NCI-H1417 treated with DMSO at 0.1 percent for 48 hours (cell line): ENCODE data around the gene ZNF385B.

ENCODE experiments used
- DNase-seq: peaks from one replicate; lab custom pipeline; 2025; lab: John Stamatoyannopoulos, UW

Gene ZNF385B

GRCh38 chr2:179551539-179552045 lies 309.8 kb downstream of the ZNF385B start:
- DNase-seq: no peak

- no peak for DNase-seq
Measured at GRCh38 chr2:179550849-179551248, 310.6 kb downstream of the ZNF385B start.

GRCh38 chr2:179550214-179550613 lies 311.2 kb downstream of the ZNF385B start:
- DNase-seq: no peak

- no peak for DNase-seq
Measured at GRCh38 chr2:179546656-179547055, 314.8 kb downstream of the ZNF385B start.

GRCh38 chr2:179545024-179545423 lies 316.4 kb downstream of the ZNF385B start:
- DNase-seq: no peak

- no peak for DNase-seq
Measured at GRCh38 chr2:179543361-179543901, 318.0 kb downstream of the ZNF385B start.

GRCh38 chr2:179541586-179541985 lies 319.8 kb downstream of the ZNF385B start:
- DNase-seq: no peak

- no peak for DNase-seq
Measured at GRCh38 chr2:179539124-179539511, 322.3 kb downstream of the ZNF385B start.

- DNase-seq: no peak
Measured at GRCh38 chr2:179538406-179539123, 322.8 kb downstream of the ZNF385B start.

- DNase-seq: no peak
Measured at GRCh38 chr2:179536185-179536584, 325.2 kb downstream of the ZNF385B start.

- DNase-seq: no peak
Measured at GRCh38 chr2:179533875-179534274, 327.5 kb downstream of the ZNF385B start.

- no peak for DNase-seq
Measured at GRCh38 chr2:179532863-179533278, 328.5 kb downstream of the ZNF385B start.

- DNase-seq: no peak
Measured at GRCh38 chr2:179528576-179529069, 332.8 kb downstream of the ZNF385B start.

GRCh38 chr2:179525340-179525739 lies 336.1 kb downstream of the ZNF385B start:
- DNase-seq: no peak

- DNase-seq: no peak
Measured at GRCh38 chr2:179524809-179525339, 336.5 kb downstream of the ZNF385B start.

GRCh38 chr2:179521944-179522343 lies 339.5 kb downstream of the ZNF385B start:
- no peak for DNase-seq

GRCh38 chr2:179518830-179519229 lies 342.6 kb downstream of the ZNF385B start:
- no peak for DNase-seq

GRCh38 chr2:179513181-179513580 lies 348.2 kb downstream of the ZNF385B start:
- DNase-seq: no peak

GRCh38 chr2:179512281-179513035 lies 349.0 kb downstream of the ZNF385B start:
- no peak for DNase-seq

- no peak for DNase-seq
Measured at GRCh38 chr2:179511105-179511789, 350.2 kb downstream of the ZNF385B start.

GRCh38 chr2:179495315-179495714 lies 366.1 kb downstream of the ZNF385B start:
- DNase-seq: no peak

- no peak for DNase-seq
Measured at GRCh38 chr2:179488563-179488962, 372.8 kb downstream of the ZNF385B start.
